Measurements from ENCODE around the gene MNAT1.

The MNAT1 gene

GRCh38 chr14:60968099-60968498 is 233.5 kb downstream of the MNAT1 start:
- DNase-seq (ENCODE audit: low spot score), result no peak

DNA sequence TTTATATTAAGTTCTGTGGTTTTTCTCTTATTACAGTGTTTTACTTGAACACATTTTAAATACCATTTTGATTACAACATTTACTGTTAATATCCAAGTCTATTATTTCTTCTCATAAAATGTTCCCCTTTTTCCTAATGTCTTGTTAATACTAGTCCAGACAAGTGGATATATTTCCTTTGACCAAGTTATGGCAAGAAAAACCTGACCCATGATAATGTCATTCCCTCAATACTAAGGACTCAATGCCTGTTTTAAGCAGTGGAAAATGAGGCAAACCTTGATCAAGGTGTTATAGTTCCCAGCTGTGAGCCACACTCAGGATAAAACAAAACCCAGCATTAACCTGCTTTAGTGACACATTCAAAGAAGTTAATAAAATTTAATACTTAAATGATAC is 234.1 kb downstream of the MNAT1 start:
- no peak for DNase-seq (ENCODE audit: low spot score)

DNA sequence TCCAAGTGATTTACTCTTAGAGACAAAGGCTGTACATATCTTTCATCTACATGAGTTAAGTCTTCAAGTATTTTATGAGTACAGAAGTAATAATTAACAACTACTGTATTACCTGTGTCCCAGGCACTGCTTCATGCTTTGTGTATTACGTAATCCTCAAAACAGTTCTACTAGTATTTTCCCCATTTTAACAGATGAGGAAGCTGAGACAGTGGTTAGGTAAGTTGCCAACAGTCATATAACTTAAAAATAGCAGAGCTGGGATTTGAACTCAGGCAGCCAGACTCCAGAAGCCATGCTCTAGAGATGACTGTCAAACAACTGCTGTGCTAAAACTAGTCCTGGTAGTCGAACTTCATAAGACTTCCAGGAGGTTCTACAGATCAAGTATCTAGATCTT is 235.6 kb downstream of the MNAT1 start:
- no peak for DNase-seq (ENCODE audit: low spot score)

GRCh38 chr14:60971271-60971670 is 236.7 kb downstream of the MNAT1 start:
- no peak for DNase-seq (ENCODE audit: low spot score)

DNA sequence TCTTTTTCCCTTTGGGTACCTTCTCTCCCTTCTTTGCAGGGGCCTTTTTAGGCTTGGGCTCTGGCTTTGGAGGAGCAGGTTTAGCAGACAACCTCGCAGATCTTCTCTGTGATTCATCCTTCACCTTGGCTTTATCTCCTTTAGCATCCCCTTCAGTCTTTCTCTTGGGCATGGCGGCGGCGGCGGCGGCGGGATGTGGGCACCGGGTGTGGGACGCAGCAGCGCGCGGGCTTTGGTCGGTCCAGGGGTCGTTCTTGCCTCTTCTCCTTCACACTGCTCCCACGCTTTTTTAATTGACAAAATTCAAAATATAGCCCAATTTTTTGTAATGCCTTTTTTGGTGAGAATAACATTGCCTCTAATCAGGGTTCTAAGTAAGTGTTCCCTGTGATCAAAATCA is 237.7 kb downstream of the MNAT1 start:
- no peak for DNase-seq (ENCODE audit: low spot score)

- DNase-seq (ENCODE audit: low spot score), result no peak
Measured at GRCh38 chr14:60973070-60973469, 238.5 kb downstream of the MNAT1 start.

- no peak for DNase-seq (ENCODE audit: low spot score)
Measured at GRCh38 chr14:60974090-60974651, 239.6 kb downstream of the MNAT1 start.

- DNase-seq (ENCODE audit: low spot score), result no peak
Measured at GRCh38 chr14:60975551-60975950, 241.0 kb downstream of the MNAT1 start.

- no peak for DNase-seq (ENCODE audit: low spot score)
Measured at GRCh38 chr14:60977847-60978246, 243.3 kb downstream of the MNAT1 start.

- DNase-seq (ENCODE audit: low spot score), result peak; percentile 90
Measured at GRCh38 chr14:60980811-60981632, 246.5 kb downstream of the MNAT1 start, which contains the start of the genes SLC38A6 and TRMT5. Gene SLC38A6 (plus strand): TSS chr14:60981245. CDS start chr14:60981278, 33 bp downstream. Gene TRMT5 (minus strand): TSS chr14:60981079. CDS start chr14:60980973, 106 bp downstream.

DNA sequence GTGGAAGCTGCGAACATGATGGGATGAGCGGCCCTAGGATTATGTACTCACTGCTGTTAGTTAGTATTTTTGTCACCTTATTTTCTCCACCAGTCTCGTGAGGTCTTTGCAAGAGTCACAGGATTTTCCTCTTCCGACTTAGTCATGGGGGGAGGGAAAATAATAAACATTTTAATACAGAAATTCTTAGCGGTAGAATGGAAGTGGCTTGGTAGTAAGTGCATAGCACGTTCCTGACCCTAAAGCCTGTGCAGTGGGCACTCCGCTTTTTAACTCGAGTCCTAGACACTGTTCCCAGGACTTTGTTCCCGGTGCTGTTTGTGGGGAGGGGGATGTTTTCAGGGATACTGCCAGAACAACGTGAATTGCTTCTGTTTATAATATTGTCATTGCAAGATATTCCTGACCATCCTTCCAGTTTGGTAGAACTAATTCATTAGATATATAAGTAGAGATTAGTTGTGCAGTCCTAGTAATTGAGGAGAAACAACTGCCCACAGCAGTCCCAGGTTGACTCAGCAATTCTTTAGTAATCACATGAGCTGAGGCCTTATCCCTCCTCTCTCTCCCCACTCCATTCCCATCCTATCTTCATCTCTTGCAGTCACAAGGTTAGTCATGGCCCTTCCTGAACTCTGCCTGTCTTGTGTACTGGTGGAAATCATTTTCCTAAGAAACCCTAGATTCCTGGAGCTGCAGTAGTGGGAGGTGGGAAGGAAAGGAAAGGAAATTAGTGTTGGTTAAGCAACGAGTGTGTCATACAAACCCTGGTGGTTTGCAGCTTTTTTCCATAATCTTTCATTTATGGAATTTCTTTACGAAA is 247.3 kb downstream of the MNAT1 start:
- peak; percentile 3 for DNase-seq (ENCODE audit: low spot score)

GRCh38 chr14:60984196-60984595 is 249.6 kb downstream of the MNAT1 start:
- no peak for DNase-seq (ENCODE audit: low spot score)

DNA sequence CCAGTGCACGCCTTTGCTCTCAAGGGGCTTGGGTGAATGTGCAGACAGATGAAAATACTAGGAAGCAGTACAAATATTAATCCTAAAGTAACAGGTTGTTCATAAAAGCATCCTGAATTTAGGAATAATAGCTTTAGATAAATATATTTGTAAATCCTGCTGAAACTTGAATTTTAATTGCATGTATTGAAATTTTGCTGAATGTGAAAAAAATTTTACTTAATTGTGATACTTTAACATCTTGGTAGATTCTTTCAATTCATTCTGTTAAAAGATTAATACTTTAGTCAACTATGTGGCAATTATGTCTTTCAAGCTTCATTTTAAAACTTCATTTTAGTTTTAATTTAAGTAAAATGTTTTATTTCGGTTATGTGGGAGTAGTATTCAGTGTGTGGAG is 251.9 kb downstream of the MNAT1 start:
- no peak for DNase-seq (ENCODE audit: low spot score)

DNA sequence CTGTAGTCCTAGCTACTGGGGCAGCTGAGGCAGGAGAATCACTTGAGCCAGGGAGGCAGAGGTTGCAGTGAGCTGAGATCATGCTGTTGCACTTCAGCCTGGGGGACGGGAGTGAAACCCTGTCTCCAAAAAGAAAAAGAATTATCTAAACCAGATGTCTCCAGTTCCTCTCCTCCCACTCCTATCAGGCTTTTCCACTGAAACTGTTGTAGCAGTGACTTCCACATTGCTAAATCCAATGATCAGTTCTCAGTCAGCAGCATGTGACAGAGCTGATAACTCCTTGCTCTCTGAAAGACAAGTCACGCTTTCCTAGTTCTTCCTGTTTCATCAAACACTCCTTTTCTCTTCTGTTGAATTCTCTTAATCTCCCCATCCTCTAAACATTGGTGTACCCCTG is 255.0 kb downstream of the MNAT1 start:
- DNase-seq (ENCODE audit: low spot score), result no peak

DNA sequence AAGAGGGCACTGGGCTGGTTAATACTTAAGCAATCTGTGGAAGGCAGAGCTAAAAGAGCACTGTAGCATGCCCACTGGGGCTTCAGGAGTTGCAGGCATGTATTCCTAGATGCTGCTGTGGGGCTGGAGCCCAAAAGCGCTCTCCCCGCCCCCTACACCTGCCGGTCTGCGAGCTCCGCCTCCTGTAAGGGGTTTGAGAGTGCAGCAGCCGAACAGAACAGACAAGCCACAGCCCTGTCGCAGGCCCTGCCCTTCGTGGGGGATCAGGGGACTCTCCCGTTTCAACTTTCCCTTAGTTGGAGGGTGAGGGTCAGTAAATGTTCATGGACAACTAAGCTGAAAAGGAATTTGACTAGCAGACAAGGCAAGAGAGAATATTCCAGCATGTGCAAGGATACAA is 264.1 kb downstream of the MNAT1 start:
- DNase-seq (ENCODE audit: low spot score), result no peak

GRCh38 chr14:60999536-60999935 is 265.0 kb downstream of the MNAT1 start:
- DNase-seq (ENCODE audit: low spot score), result no peak

GRCh38 chr14:61003571-61003970 is 269.0 kb downstream of the MNAT1 start:
- DNase-seq (ENCODE audit: low spot score), result no peak

DNA sequence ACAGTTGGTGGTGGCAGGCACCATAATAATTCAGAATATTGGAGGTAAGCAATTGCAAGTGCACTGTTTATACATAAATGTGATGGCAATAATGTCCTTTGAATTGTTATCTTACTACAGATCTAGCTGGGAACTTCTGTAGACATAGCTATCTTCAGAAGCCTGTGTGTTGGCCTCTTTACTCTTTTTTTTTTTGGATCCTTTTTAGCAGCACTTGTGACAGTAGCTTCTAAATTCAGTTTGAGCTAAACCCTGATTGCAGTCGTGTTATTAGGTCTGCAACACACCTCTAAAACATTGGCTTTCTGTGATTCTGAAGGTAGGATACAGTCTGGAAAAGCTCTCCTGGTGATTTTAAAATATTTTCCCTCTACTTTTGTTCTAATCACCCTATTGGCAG is 285.0 kb downstream of the MNAT1 start:
- no peak for DNase-seq (ENCODE audit: low spot score)
